Measurements from ENCODE around the gene ARHGEF10L.

Gene ARHGEF10L

DNA sequence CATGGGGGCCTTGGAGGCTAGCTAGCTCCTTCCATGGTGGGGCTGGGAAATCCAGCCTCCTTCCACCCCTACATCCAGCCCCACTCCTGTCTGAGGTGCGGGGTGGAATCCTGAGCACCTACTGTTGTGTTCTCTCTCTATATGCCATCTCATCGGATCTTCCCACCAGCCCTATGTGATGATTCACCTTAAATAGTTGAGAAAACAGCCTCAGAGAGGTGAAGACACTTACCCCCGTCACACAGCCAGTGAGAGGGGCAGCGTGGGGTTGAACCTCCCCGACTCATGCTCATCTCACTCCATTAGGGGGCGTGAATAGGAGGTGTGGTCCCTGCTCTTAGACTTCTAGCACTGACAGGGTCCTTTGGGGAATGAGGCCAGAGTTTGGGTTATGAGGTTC is 184.7 kb downstream of the ARHGEF10L start:
- ATAC-seq (ENCODE audit: low read depth): no peak
- no peaks in the 10 kb centered on the region for H3K4me1 Mint-ChIP-seq
- H3K27me3 Mint-ChIP-seq: peaks cover 9% of the 10 kb centered on the region
- H3K9me3 Mint-ChIP-seq: peaks cover 4% of the 10 kb centered on the region
- H3K4me3 Mint-ChIP-seq: no peak overlapping the region
- H3K36me3 Mint-ChIP-seq: peaks cover 5% of the 10 kb centered on the region
- H3K27ac Mint-ChIP-seq: no peak overlapping the region
- no peak for DNase-seq (ENCODE audit: low spot score in 2 of 2)

- H3K4me1 Mint-ChIP-seq: no peaks in the 10 kb centered on the region
- DNase-seq (ENCODE audit: low spot score in 2 of 2) (no peak), ATAC-seq (ENCODE audit: low read depth) (no peak)
- peaks cover 4% of the 10 kb centered on the region for H3K9me3 Mint-ChIP-seq
- no peak overlapping the region for H3K4me3 Mint-ChIP-seq
- no peak overlapping the region for H3K27ac Mint-ChIP-seq
- H3K36me3 Mint-ChIP-seq: peaks cover 5% of the 10 kb centered on the region
- peaks cover 8% of the 10 kb centered on the region for H3K27me3 Mint-ChIP-seq
These were observed 185.7 kb downstream of the ARHGEF10L start for GRCh38 chr1:17725084-17725719.

GRCh38 chr1:17725811-17726582 is 186.5 kb downstream of the ARHGEF10L start:
- H3K27ac Mint-ChIP-seq: no peak overlapping the region
- peaks cover 4% of the 10 kb centered on the region for H3K27me3 Mint-ChIP-seq
- no peaks in the 10 kb centered on the region for H3K4me1 Mint-ChIP-seq
- DNase-seq (ENCODE audit: low spot score in 2 of 2) (no peak), ATAC-seq (ENCODE audit: low read depth) (no peak)
- peaks cover 4% of the 10 kb centered on the region for H3K9me3 Mint-ChIP-seq
- no peak overlapping the region for H3K4me3 Mint-ChIP-seq
- peaks cover 5% of the 10 kb centered on the region for H3K36me3 Mint-ChIP-seq

GRCh38 chr1:17728123-17728712 is 188.7 kb downstream of the ARHGEF10L start:
- H3K27me3 Mint-ChIP-seq: peaks cover 3% of the 10 kb centered on the region
- no peaks in the 10 kb centered on the region for H3K4me1 Mint-ChIP-seq
- DNase-seq (ENCODE audit: low spot score in 2 of 2): no peak
- ATAC-seq (ENCODE audit: low read depth): no peak
- no peak overlapping the region for H3K4me3 Mint-ChIP-seq
- H3K36me3 Mint-ChIP-seq: peaks cover 5% of the 10 kb centered on the region
- H3K27ac Mint-ChIP-seq: no peak overlapping the region
- H3K9me3 Mint-ChIP-seq: peaks cover 4% of the 10 kb centered on the region

GRCh38 chr1:17729248-17729647 is 189.8 kb downstream of the ARHGEF10L start:
- ATAC-seq (ENCODE audit: low read depth) (no peak), DNase-seq (ENCODE audit: low spot score in 2 of 2) (no peak)
- Mint-ChIP-seq H3K27me3 (peaks cover 3% of the 10 kb centered on the region), H3K4me1 (no peaks in the 10 kb centered on the region), H3K27ac (no peak overlapping the region), H3K4me3 (no peak overlapping the region), H3K36me3 (peaks cover 5% of the 10 kb centered on the region), H3K9me3 (peaks cover 4% of the 10 kb centered on the region)

DNA sequence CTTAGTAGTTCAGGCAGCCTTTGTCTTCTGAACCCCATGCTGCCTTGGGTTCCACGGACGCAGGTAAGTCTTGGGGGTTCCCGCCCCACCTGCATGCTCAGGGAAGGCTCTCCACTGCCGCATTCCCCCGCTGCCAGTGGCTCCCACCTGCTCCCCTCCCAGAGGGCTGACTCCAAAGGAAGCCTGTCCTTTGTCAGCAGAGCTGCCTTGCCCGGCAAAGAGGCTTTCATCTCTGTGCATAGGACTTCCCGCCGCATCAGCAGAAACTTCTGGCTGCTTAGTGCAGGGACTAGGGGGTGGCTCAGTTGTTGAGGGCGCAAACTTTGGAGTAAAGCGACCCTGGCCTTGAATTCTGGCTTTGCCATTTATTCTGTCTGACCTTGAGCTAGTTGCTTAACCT is 190.4 kb downstream of the ARHGEF10L start:
- H3K27me3 Mint-ChIP-seq: peaks cover 3% of the 10 kb centered on the region
- no peak overlapping the region for H3K27ac Mint-ChIP-seq
- no peak overlapping the region for H3K4me3 Mint-ChIP-seq
- H3K36me3 Mint-ChIP-seq: peaks cover 5% of the 10 kb centered on the region
- DNase-seq (ENCODE audit: low spot score in 2 of 2) (no peak), ATAC-seq (ENCODE audit: low read depth) (no peak)
- no peaks in the 10 kb centered on the region for H3K4me1 Mint-ChIP-seq
- peaks cover 4% of the 10 kb centered on the region for H3K9me3 Mint-ChIP-seq

- Mint-ChIP-seq H3K4me1 (no peaks in the 10 kb centered on the region), H3K9me3 (peaks cover 4% of the 10 kb centered on the region), H3K27me3 (peaks cover 3% of the 10 kb centered on the region), H3K4me3 (no peak overlapping the region), H3K27ac (no peak overlapping the region), H3K36me3 (peaks cover 5% of the 10 kb centered on the region)
- ATAC-seq (ENCODE audit: low read depth): no peak
- no peak for DNase-seq (ENCODE audit: low spot score in 2 of 2)
These were observed 192.0 kb downstream of the ARHGEF10L start for GRCh38 chr1:17731460-17731859.

- Mint-ChIP-seq H3K9me3 (peaks cover 3% of the 10 kb centered on the region), H3K4me3 (no peak overlapping the region), H3K27ac (no peak overlapping the region), H3K27me3 (peaks cover 3% of the 10 kb centered on the region), H3K36me3 (peaks cover 4% of the 10 kb centered on the region), H3K4me1 (no peaks in the 10 kb centered on the region)
- DNase-seq (ENCODE audit: low spot score in 2 of 2): no peak
- ATAC-seq (ENCODE audit: low read depth): no peak
These were observed 193.0 kb downstream of the ARHGEF10L start for GRCh38 chr1:17732475-17732874.

DNA sequence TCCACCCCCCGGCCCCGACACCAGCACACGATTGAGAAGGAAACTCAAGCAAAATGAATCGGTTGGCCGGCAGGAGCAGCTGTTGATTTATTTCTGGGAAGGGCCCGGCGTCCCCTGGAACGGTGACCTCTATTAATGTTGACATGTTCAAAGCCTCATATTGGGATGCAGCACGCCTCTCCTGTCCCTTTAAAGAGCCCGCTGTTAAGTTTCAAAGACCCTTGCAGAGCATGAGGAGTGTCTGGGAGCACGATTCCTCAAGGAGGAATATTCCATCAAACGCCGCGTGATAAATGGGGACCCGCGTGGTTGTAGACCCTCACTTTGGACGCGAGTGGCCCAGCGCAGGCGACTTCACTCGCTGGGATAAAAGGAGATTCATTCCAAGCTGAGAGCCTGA is 194.2 kb downstream of the ARHGEF10L start:
- no peak overlapping the region for H3K27ac Mint-ChIP-seq
- DNase-seq (ENCODE audit: low spot score in 2 of 2) (no peak), ATAC-seq (ENCODE audit: low read depth) (no peak)
- H3K4me1 Mint-ChIP-seq: no peaks in the 10 kb centered on the region
- peaks cover 1% of the 10 kb centered on the region for H3K36me3 Mint-ChIP-seq
- no peak overlapping the region for H3K4me3 Mint-ChIP-seq
- peaks cover 3% of the 10 kb centered on the region for H3K27me3 Mint-ChIP-seq
- H3K9me3 Mint-ChIP-seq: no peaks in the 10 kb centered on the region

DNA sequence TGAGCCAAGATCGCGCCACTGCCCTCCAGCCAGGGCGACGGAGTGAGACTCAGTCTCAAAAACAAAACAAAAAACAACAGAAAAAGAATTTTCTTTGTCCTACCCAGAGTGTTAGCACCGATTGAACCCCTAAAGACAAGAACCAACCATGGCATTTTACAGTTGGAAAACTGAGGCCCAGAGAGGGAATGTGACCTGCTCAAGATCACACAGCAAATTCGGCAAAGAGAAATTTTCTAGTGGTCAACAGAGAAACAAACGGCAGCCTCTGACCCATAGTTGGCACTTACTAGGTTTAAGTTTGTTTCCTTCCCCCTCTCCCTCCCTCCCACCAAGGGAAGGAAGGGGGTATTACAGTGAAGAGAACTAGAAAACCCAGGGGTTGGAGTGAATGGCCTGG is 195.1 kb downstream of the ARHGEF10L start:
- Mint-ChIP-seq H3K9me3 (no peaks in the 10 kb centered on the region), H3K27ac (no peak overlapping the region), H3K36me3 (no peaks in the 10 kb centered on the region), H3K27me3 (peaks cover 2% of the 10 kb centered on the region), H3K4me3 (no peak overlapping the region), H3K4me1 (no peaks in the 10 kb centered on the region)
- DNase-seq (ENCODE audit: low spot score in 2 of 2): no peak
- no peak for ATAC-seq (ENCODE audit: low read depth)

- H3K36me3 Mint-ChIP-seq: no peaks in the 10 kb centered on the region
- DNase-seq (ENCODE audit: low spot score in 2 of 2) (no peak), ATAC-seq (ENCODE audit: low read depth) (no peak)
- no peak overlapping the region for H3K4me3 Mint-ChIP-seq
- H3K9me3 Mint-ChIP-seq: no peaks in the 10 kb centered on the region
- no peak overlapping the region for H3K27ac Mint-ChIP-seq
- H3K4me1 Mint-ChIP-seq: no peaks in the 10 kb centered on the region
- peaks cover 1% of the 10 kb centered on the region for H3K27me3 Mint-ChIP-seq
These were observed 195.8 kb downstream of the ARHGEF10L start for GRCh38 chr1:17735348-17735747.

GRCh38 chr1:17735793-17736192 is 196.3 kb downstream of the ARHGEF10L start:
- Mint-ChIP-seq H3K4me3 (no peak overlapping the region), H3K4me1 (no peaks in the 10 kb centered on the region), H3K36me3 (no peaks in the 10 kb centered on the region), H3K9me3 (no peaks in the 10 kb centered on the region), H3K27me3 (peaks cover 4% of the 10 kb centered on the region), H3K27ac (no peak overlapping the region)
- ATAC-seq (ENCODE audit: low read depth) (no peak), DNase-seq (ENCODE audit: low spot score in 2 of 2) (no peak)

- ATAC-seq (ENCODE audit: low read depth) (no peak), DNase-seq (ENCODE audit: low spot score in 2 of 2) (no peak)
- no peaks in the 10 kb centered on the region for H3K4me1 Mint-ChIP-seq
These were observed 197.1 kb downstream of the ARHGEF10L start for GRCh38 chr1:17736625-17737024.

DNA sequence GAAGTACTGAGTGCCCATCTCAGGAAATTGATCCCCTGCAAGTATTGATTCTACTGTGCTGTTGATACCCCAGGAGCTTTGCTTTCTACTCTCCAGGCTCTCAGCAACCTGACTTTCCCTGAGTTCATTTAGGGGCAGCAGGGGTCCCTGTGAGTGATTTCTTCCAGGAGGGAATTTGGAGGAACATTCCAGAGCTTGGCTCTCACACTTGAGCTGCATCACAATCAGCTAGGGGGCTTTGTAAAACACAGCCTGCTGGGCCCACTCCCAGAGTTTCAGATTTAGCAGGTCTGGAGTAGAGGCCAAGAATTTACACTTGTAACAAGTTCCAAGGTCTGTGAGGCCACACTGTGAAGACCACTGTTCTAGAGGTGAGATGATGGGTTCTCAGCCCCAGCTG is 199.6 kb downstream of the ARHGEF10L start:
- Mint-ChIP-seq H3K36me3 (no peaks in the 10 kb centered on the region), H3K4me3 (no peak overlapping the region), H3K27ac (no peak overlapping the region), H3K4me1 (no peaks in the 10 kb centered on the region), H3K27me3 (peaks cover 10% of the 10 kb centered on the region), H3K9me3 (no peaks in the 10 kb centered on the region)
- DNase-seq (ENCODE audit: low spot score in 2 of 2): no peak
- no peak for ATAC-seq (ENCODE audit: low read depth)

More at GRCh38 chr1:17736625-17737024, 197.1 kb downstream of the ARHGEF10L start:
- Mint-ChIP-seq H3K9me3 (no peaks in the 10 kb centered on the region), H3K27ac (no peak overlapping the region), H3K4me3 (no peak overlapping the region), H3K36me3 (no peaks in the 10 kb centered on the region), H3K27me3 (peaks cover 7% of the 10 kb centered on the region)

All from memory B cell (primary cell).